Thyroid gland (tissue), 4 donors: ENCODE data around the gene CIAO2B.

Experiments
- CTCF ChIP-seq, 6 experiments: fragments of 200-600 bp in 3 of 6; fragments of 450-650 bp in 3 of 6; sonication (generic) in 3 of 6; IDR thresholded peaks; one replicate each; pipeline ENCODE4 v1.5.1; 2016 to 2019; ENCODE audit warnings: antibody characterized with exemption in 6 of 6, mild to moderate bottlenecking in 2 of 6, inconsistent platforms in 1 of 6, moderate library complexity in 1 of 6
- POLR2A ChIP-seq, 2 donors: fragments of 450-650 bp; IDR thresholded peaks; one replicate each; pipeline ENCODE4 v1.6.1; 2017; ENCODE audit warnings: antibody characterized with exemption in 2 of 2, mild to moderate bottlenecking in 2 of 2, moderate library complexity in 1 of 2

GRCh38 chr16:66983033-66983432 lies 48.8 kb upstream of the CIAO2B start:
- TF ChIP-seq CTCF (IDR thresholded peaks at IDR 0.05) (no peak), POLR2A (IDR thresholded peaks at IDR 0.05) (no peak)
